ENCODE results near the gene NCAPG.
A peak's percentile ranks its signal among the peaks of the same experiment; 100 is the strongest.
"Not testable (repeated sequence)": the region's sequence is repeated elsewhere in the genome, so short reads cannot be mapped to it uniquely, and the experiment has no call there.

The NCAPG gene

GRCh38 chr4:17797808-17798207 lies 13.0 kb upstream of the NCAPG start:
- no peak for DNase-seq

- DNase-seq = no peak
Measured at GRCh38 chr4:17805580-17806155, 5.1 kb upstream of the NCAPG start.

GRCh38 chr4:17807446-17807845 lies 3.3 kb upstream of the NCAPG start:
- peak; percentile 17 for DNase-seq

- no peak for DNase-seq
Measured at GRCh38 chr4:17809667-17810066, 1.1 kb upstream of the NCAPG start.

- DNase-seq = no peak
Measured at GRCh38 chr4:17811078-17811603, 362 bp downstream of the NCAPG start.

GRCh38 chr4:17812125-17812524 lies 1.3 kb downstream of the NCAPG start:
- DNase-seq = no peak

GRCh38 chr4:17812801-17813200 lies 2.0 kb downstream of the NCAPG start:
- no peak for DNase-seq

GRCh38 chr4:17814140-17814539 lies 3.4 kb downstream of the NCAPG start:
- DNase-seq = peak; percentile 54

- DNase-seq = no peak
Measured at GRCh38 chr4:17816142-17816541, 5.4 kb downstream of the NCAPG start.

- peak; percentile 72 for DNase-seq
Measured at GRCh38 chr4:17817027-17817426, 6.2 kb downstream of the NCAPG start.

- DNase-seq = no peak
Measured at GRCh38 chr4:17823871-17824669, 13.3 kb downstream of the NCAPG start.

GRCh38 chr4:17846266-17846665 lies 35.5 kb downstream of the NCAPG start:
- peak; percentile 78 for DNase-seq

- DNase-seq = not testable (repeated sequence)
Measured at GRCh38 chr4:17850295-17850694, 39.5 kb downstream of the NCAPG start.

GRCh38 chr4:17851959-17852358 lies 41.2 kb downstream of the NCAPG start:
- DNase-seq = no peak

GRCh38 chr4:17854036-17854435 lies 43.3 kb downstream of the NCAPG start:
- DNase-seq = peak; percentile 64

GRCh38 chr4:17859793-17860406 lies 49.1 kb downstream of the NCAPG start:
- DNase-seq = no peak

- not testable (repeated sequence) for DNase-seq
Measured at GRCh38 chr4:17861906-17862305, 51.1 kb downstream of the NCAPG start.

GRCh38 chr4:17865866-17866363 lies 55.1 kb downstream of the NCAPG start:
- no peak for DNase-seq

GRCh38 chr4:17866810-17867209 lies 56.0 kb downstream of the NCAPG start:
- DNase-seq = no peak

- no peak for DNase-seq
Measured at GRCh38 chr4:17867276-17867675, 56.5 kb downstream of the NCAPG start.

- DNase-seq = no peak
Measured at GRCh38 chr4:17869327-17869726, 58.5 kb downstream of the NCAPG start.

- no peak for DNase-seq
Measured at GRCh38 chr4:17875402-17876070, 64.8 kb downstream of the NCAPG start.

GRCh38 chr4:17876943-17877342 lies 66.2 kb downstream of the NCAPG start:
- DNase-seq = no peak

Measured in fibroblast of skin of back (primary cell).